Gastroesophageal sphincter (tissue), 4 donors: ENCODE measurements around the gene RXRA. TPM values are rescaled to one million over a fixed set of nuclear protein-coding genes. Genes with fewer than 3 reads are reported as not detected.

Experiments used
- ATAC-seq: fragments of 150-250 bp; one replicate; pipeline ENCODE4 v1.9.1; 2016; ENCODE audit warnings: mild to moderate bottlenecking, moderate library complexity
- H3K27ac ChIP-seq, 4 donors: fragments of 200-600 bp; sonication (generic) in 3 of 4; 1 replicate in 3 of 4; 2 replicates in 1 of 4; pipeline ENCODE4 v1.5.1; 2016 to 2019
- H3K27me3 ChIP-seq: fragments of 200-600 bp; sonication (generic); one replicate; pipeline ENCODE4 v1.5.1; 2019
- H3K36me3 ChIP-seq, 2 donors: fragments of 200-600 bp; sonication (generic); one replicate each; pipeline ENCODE4 v1.5.1; 2019; ENCODE audit warnings: control low read depth in 1 of 2
- H3K4me1 ChIP-seq, 3 donors: fragments of 200-600 bp; sonication (generic); 1 replicate in 2 of 3; 2 replicates in 1 of 3; pipeline ENCODE4 v1.5.1; 2016 to 2019; ENCODE audit warnings: control low read depth in 2 of 3
- H3K4me3 ChIP-seq, 2 donors: fragments of 200-600 bp; sonication (generic); one replicate each; pipeline ENCODE4 v1.5.1; 2019; ENCODE audit warnings: mild to moderate bottlenecking in 1 of 2, moderate library complexity in 1 of 2
- H3K9me3 ChIP-seq, 3 donors: fragments of 200-600 bp; sonication (generic); one replicate each; pipeline ENCODE4 v1.5.1; 2017 to 2019; ENCODE audit warnings: control low read depth in 2 of 3
- EP300 ChIP-seq: sonication (generic); formaldehyde crosslinking; IDR thresholded peaks from one replicate; pipeline ENCODE4 v1.6.1; 2017; ENCODE audit warnings: antibody characterized with exemption, mild to moderate bottlenecking
- POLR2A ChIP-seq, 2 donors: fragments of 450-650 bp; IDR thresholded peaks; one replicate each; pipeline ENCODE4 v1.6.1; 2017; ENCODE audit warnings: antibody characterized with exemption in 2 of 2, mild to moderate bottlenecking in 2 of 2, moderate library complexity in 1 of 2
- POLR2AphosphoS5 ChIP-seq: sonication (generic); formaldehyde crosslinking; IDR thresholded peaks from one replicate; pipeline ENCODE4 v1.6.1; 2017; ENCODE audit warnings: antibody characterized with exemption
- WGBS, 2 donors: methylation state at CpG; one replicate each; pipeline ENCODE4 v1.1.5; 2018; ENCODE audit warnings: low coverage in 1 of 2; 5-methylcytosine and 5-hydroxymethylcytosine counted together
- total RNA-seq, 4 donors: library from RNA; depleted of rRNA; stranded (reverse); fragments of >200 nt; gene quantifications; one replicate each; pipeline ENCODE4 v1.1.0, GENCODE V29; 2016
- TF ChIP-seq, protein P1 (sequence below), 4 experiments: fragments of 200-600 bp in 2 of 4; fragments of 450-650 bp in 2 of 4; sonication (generic) in 1 of 4; IDR thresholded peaks; one replicate each; pipeline ENCODE4 v1.5.1; 2017 to 2019; ENCODE audit warnings: antibody characterized with exemption in 4 of 4, mild to moderate bottlenecking in 2 of 4, moderate library complexity in 2 of 4

Gene RXRA
- total RNA-seq, 4 donors from 2014 or later, result 45.1 to 78.9 (median 55.3) TPM

DNA sequence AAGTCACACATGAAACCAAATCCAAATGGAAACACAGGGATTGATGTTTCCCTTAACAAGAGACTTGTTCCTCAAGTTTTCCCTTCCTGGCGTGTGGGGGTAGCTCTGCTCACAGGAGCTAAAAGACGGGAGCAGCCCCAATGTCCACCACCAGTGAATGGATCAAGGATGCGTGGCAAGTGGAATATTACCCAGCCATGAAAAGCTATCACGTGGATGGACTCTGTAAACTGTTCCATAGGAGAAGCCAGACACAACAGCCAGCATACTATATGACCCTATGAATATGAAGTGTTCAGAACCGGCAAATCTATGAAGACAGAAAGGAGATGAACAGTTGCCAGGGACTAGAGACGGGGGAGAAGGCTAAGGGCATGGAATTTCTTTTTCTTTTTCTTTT lies 28.3 kb upstream of the RXRA start:
- H3K9me3 ChIP-seq, result no peaks in the 10 kb centered on the region
- no peak overlapping the region for H3K4me3 ChIP-seq
- H3K36me3 ChIP-seq, result no peaks in the 10 kb centered on the region
- H3K27ac ChIP-seq, result no peak overlapping the region
- WGBS, 2 donors, result 77 to 78% methylated on average over 3 to 4 of the region's 6 CpGs
- TF ChIP-seq EP300 (no peak), POLR2AphosphoS5 (no peak), POLR2A (IDR thresholded peaks at IDR 0.05) (no peak)
- TF ChIP-seq, protein P1, sequence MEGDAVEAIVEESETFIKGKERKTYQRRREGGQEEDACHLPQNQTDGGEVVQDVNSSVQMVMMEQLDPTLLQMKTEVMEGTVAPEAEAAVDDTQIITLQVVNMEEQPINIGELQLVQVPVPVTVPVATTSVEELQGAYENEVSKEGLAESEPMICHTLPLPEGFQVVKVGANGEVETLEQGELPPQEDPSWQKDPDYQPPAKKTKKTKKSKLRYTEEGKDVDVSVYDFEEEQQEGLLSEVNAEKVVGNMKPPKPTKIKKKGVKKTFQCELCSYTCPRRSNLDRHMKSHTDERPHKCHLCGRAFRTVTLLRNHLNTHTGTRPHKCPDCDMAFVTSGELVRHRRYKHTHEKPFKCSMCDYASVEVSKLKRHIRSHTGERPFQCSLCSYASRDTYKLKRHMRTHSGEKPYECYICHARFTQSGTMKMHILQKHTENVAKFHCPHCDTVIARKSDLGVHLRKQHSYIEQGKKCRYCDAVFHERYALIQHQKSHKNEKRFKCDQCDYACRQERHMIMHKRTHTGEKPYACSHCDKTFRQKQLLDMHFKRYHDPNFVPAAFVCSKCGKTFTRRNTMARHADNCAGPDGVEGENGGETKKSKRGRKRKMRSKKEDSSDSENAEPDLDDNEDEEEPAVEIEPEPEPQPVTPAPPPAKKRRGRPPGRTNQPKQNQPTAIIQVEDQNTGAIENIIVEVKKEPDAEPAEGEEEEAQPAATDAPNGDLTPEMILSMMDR (IDR thresholded peaks at IDR 0.05), result no peak
- H3K4me1 ChIP-seq, result peaks cover 0 to 18% (median 5%) of the 10 kb centered on the region in 3 donors
- H3K27me3 ChIP-seq, result no peaks in the 10 kb centered on the region
- ATAC-seq, result no peak

- Histone ChIP-seq H3K27me3 (no peaks in the 10 kb centered on the region), H3K4me3 (no peak overlapping the region), H3K27ac (no peak overlapping the region), H3K4me1 (peaks cover 0 to 7% (median 0%) of the 10 kb centered on the region in 3 donors), H3K36me3 (no peaks in the 10 kb centered on the region), H3K9me3 (no peaks in the 10 kb centered on the region)
- TF ChIP-seq, protein P1 (IDR thresholded peaks at IDR 0.05), result no peak
- TF ChIP-seq EP300, result no peak
- TF ChIP-seq POLR2A (IDR thresholded peaks at IDR 0.05), result no peak
- TF ChIP-seq POLR2AphosphoS5, result no peak
- no peak for ATAC-seq
- 88 to 91% methylated on average over 4 of the region's 5 CpGs for WGBS, 2 donors
Observed at GRCh38 chr9:134299068-134299467, 27.2 kb upstream of the RXRA start.

GRCh38 chr9:134299883-134300282 lies 26.4 kb upstream of the RXRA start:
- no peak for ATAC-seq
- H3K9me3 ChIP-seq, result no peaks in the 10 kb centered on the region
- no peaks in the 10 kb centered on the region for H3K36me3 ChIP-seq
- no peak overlapping the region for H3K27ac ChIP-seq
- 74 to 83% methylated on average over 4 to 5 of the region's 7 CpGs for WGBS, 2 donors
- TF ChIP-seq, protein P1 (IDR thresholded peaks at IDR 0.05), result no peak
- TF ChIP-seq EP300, result no peak
- TF ChIP-seq POLR2AphosphoS5, result no peak
- TF ChIP-seq POLR2A (IDR thresholded peaks at IDR 0.05), result no peak
- H3K4me3 ChIP-seq, result no peak overlapping the region
- H3K27me3 ChIP-seq, result no peaks in the 10 kb centered on the region
- H3K4me1 ChIP-seq, result no peaks in the 10 kb centered on the region

DNA sequence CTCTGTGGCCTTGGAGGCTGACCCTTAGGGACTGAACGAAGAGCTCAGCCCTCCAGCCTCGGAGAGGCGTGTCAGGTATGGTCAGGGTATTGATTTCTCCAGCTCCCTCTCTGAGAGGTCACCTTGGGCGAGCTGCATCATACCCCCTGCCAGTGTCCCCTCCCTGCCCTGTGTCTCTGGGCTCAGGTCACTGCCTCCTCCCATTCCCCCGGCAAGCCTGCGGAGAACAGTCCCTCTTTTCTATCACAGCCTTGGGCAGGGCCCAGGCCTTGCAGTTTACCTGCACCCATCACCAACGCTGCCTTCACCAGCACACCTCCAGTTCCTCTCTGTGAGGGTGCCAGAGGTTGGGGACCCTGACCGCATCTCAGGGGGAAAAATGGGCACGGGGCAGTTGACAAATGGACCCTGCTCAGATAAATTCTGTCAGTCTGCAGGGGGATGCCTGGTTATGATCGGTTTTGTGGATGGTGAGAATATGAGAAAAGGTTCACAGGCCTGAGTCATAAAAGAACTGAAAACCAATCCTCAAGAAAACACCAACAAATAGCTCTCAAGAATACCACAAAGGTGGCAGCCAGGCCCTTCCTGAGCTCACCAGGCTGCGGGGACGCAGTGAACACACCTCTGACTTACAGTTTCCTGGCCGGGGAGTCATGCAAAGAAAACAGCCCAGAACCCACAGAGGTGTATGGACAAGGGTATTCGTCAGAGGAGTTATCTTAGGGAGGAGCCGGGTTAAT lies 24.7 kb upstream of the RXRA start:
- Histone ChIP-seq H3K36me3 (no peaks in the 10 kb centered on the region), H3K4me1 (no peaks in the 10 kb centered on the region), H3K27me3 (no peaks in the 10 kb centered on the region), H3K27ac (no peak overlapping the region), H3K9me3 (no peaks in the 10 kb centered on the region), H3K4me3 (no peak overlapping the region)
- no peak for ATAC-seq
- WGBS, 2 donors, result 92 to 95% methylated on average over 6 to 12 of the region's 15 CpGs
- TF ChIP-seq POLR2A (IDR thresholded peaks at IDR 0.05) (no peak), POLR2AphosphoS5 (no peak), EP300 (no peak)
- TF ChIP-seq, protein P1 (IDR thresholded peaks at IDR 0.05), result no peak
